ENCODE data around the gene C4orf50.

The C4orf50 gene

DNA sequence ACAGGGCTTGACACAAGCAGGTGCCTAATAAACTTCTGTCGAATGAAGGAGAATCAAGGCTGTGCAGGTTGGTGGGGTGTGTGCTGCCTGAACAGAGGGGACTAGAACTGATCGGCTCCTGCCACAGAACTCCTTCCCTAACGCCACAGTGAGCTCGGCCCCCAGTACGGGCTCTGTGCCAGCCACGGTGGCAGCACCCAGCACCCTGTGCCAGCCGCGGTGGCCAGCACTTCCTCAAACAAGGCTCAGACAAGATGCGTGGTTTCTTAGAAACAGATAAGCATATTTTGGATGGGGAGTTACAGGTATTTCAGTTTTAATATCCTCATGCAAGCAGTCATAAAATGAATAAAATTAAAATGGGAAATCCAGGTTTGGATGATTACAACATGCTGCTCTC, 26.0 kb upstream of the C4orf50 start:
- no peaks in the 10 kb centered on the region for H3K4me1 ChIP-seq (ENCODE audit: insufficient read depth, low read length, poor library complexity, severe bottlenecking)
- H3K79me2 ChIP-seq (ENCODE audit: insufficient read depth, low read length) = no peaks in the 10 kb centered on the region
- H3K9ac ChIP-seq (ENCODE audit: low read depth, low read length, poor library complexity, severe bottlenecking) = no peak overlapping the region
- no peaks in the 10 kb centered on the region for H3K36me3 ChIP-seq (ENCODE audit: insufficient read depth, low read length)
- H3F3A ChIP-seq (ENCODE audit: low read depth) = no peaks in the 10 kb centered on the region
- H3K9me2 ChIP-seq (replicated peaks; ENCODE audit: low read depth, low read length) = no peaks in the 10 kb centered on the region
- no peaks in the 10 kb centered on the region for H4K20me1 ChIP-seq (ENCODE audit: insufficient read depth, low read length, poor library complexity, severe bottlenecking)
- H3K9me3 ChIP-seq (ENCODE audit: insufficient read depth, low read depth, low read length) = no peaks in the 10 kb centered on the region
- no peak overlapping the region for H2AFZ ChIP-seq (ENCODE audit: low read length)
- TF ChIP-seq EZH2phosphoT487 (IDR thresholded peaks at IDR 0.05; ENCODE audit: borderline replicate concordance) = no peak
- TF ChIP-seq, protein P1, sequence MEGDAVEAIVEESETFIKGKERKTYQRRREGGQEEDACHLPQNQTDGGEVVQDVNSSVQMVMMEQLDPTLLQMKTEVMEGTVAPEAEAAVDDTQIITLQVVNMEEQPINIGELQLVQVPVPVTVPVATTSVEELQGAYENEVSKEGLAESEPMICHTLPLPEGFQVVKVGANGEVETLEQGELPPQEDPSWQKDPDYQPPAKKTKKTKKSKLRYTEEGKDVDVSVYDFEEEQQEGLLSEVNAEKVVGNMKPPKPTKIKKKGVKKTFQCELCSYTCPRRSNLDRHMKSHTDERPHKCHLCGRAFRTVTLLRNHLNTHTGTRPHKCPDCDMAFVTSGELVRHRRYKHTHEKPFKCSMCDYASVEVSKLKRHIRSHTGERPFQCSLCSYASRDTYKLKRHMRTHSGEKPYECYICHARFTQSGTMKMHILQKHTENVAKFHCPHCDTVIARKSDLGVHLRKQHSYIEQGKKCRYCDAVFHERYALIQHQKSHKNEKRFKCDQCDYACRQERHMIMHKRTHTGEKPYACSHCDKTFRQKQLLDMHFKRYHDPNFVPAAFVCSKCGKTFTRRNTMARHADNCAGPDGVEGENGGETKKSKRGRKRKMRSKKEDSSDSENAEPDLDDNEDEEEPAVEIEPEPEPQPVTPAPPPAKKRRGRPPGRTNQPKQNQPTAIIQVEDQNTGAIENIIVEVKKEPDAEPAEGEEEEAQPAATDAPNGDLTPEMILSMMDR (conservative IDR thresholded peaks at IDR 0.05; ENCODE audit: low read length) = no peak
- no peaks in the 10 kb centered on the region for H3K27me3 ChIP-seq (ENCODE audit: insufficient read depth, low read length, poor library complexity, severe bottlenecking)
- no peak overlapping the region for H3K4me2 ChIP-seq (ENCODE audit: low read depth, low read length, poor library complexity, severe bottlenecking)
- H3K4me3 ChIP-seq (ENCODE audit: low read length, poor library complexity, severe bottlenecking) = no peak overlapping the region

DNA sequence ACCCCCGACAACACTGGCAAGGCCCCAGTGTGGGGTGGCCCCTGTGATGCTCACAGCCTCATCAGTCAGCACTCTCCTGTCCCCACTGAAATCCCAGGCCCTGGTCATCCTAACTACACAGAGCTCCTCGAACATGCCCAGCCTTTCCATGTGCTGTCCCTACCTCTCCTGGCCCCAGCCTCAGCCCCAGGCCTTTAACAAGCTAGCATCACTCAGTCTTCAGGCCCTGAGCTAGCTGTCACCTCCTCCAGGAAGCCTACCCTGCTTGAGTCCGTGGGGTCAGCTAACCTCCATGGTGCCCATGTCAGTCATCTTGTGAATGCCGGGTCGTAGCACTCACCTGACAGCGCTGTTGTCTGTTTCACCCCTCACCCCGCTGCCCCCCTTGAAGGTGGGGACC, 25.6 kb upstream of the C4orf50 start:
- H3K27me3 ChIP-seq (ENCODE audit: insufficient read depth, low read length, poor library complexity, severe bottlenecking) = no peaks in the 10 kb centered on the region
- H3K36me3 ChIP-seq (ENCODE audit: insufficient read depth, low read length) = no peaks in the 10 kb centered on the region
- no peaks in the 10 kb centered on the region for H3K79me2 ChIP-seq (ENCODE audit: insufficient read depth, low read length)
- H3K4me2 ChIP-seq (ENCODE audit: low read depth, low read length, poor library complexity, severe bottlenecking) = no peak overlapping the region
- H4K20me1 ChIP-seq (ENCODE audit: insufficient read depth, low read length, poor library complexity, severe bottlenecking) = no peaks in the 10 kb centered on the region
- H3K4me3 ChIP-seq (ENCODE audit: low read length, poor library complexity, severe bottlenecking) = no peak overlapping the region
- TF ChIP-seq, protein P1 (conservative IDR thresholded peaks at IDR 0.05; ENCODE audit: low read length) = no peak
- no peaks in the 10 kb centered on the region for H3F3A ChIP-seq (ENCODE audit: low read depth)
- H3K9ac ChIP-seq (ENCODE audit: low read depth, low read length, poor library complexity, severe bottlenecking) = no peak overlapping the region
- H3K9me2 ChIP-seq (replicated peaks; ENCODE audit: low read depth, low read length) = no peaks in the 10 kb centered on the region
- no peak overlapping the region for H2AFZ ChIP-seq (ENCODE audit: low read length)
- H3K4me1 ChIP-seq (ENCODE audit: insufficient read depth, low read length, poor library complexity, severe bottlenecking) = no peaks in the 10 kb centered on the region
- no peaks in the 10 kb centered on the region for H3K9me3 ChIP-seq (ENCODE audit: insufficient read depth, low read depth, low read length)

DNA sequence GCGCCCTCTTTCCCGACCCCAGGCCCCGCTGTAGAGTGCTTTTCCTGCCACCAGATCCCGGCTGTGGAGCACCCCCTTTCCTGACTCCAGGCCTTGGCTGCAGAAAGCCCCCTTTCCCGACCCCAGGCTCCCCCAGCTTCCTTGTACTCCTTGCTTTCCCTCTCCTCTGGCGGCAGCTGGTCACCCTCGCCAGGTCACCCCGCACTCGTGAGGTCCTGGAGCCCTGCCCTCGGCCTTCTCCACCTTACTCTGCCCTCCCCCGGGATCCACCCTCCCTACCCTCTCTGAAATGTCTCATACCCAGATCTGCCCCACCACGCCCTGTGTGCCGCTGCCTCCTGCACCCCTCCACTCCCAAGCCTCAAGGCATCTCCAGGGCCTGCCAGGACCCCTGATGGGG, 25.0 kb upstream of the C4orf50 start:
- H3K4me1 ChIP-seq (ENCODE audit: insufficient read depth, low read length, poor library complexity, severe bottlenecking) = no peaks in the 10 kb centered on the region
- no peak for TF ChIP-seq EZH2phosphoT487 (IDR thresholded peaks at IDR 0.05; ENCODE audit: borderline replicate concordance)
- TF ChIP-seq, protein P1 (conservative IDR thresholded peaks at IDR 0.05; ENCODE audit: low read length) = no peak
- H3K4me3 ChIP-seq (ENCODE audit: low read length, poor library complexity, severe bottlenecking) = no peak overlapping the region
- H3F3A ChIP-seq (ENCODE audit: low read depth) = no peaks in the 10 kb centered on the region
- no peak overlapping the region for H3K9ac ChIP-seq (ENCODE audit: low read depth, low read length, poor library complexity, severe bottlenecking)
- H3K27me3 ChIP-seq (ENCODE audit: insufficient read depth, low read length, poor library complexity, severe bottlenecking) = no peaks in the 10 kb centered on the region
- no peaks in the 10 kb centered on the region for H4K20me1 ChIP-seq (ENCODE audit: insufficient read depth, low read length, poor library complexity, severe bottlenecking)
- no peaks in the 10 kb centered on the region for H3K9me2 ChIP-seq (replicated peaks; ENCODE audit: low read depth, low read length)
- no peak overlapping the region for H3K4me2 ChIP-seq (ENCODE audit: low read depth, low read length, poor library complexity, severe bottlenecking)
- no peaks in the 10 kb centered on the region for H3K79me2 ChIP-seq (ENCODE audit: insufficient read depth, low read length)
- H2AFZ ChIP-seq (ENCODE audit: low read length) = no peak overlapping the region
- no peaks in the 10 kb centered on the region for H3K9me3 ChIP-seq (ENCODE audit: insufficient read depth, low read depth, low read length)
- H3K36me3 ChIP-seq (ENCODE audit: insufficient read depth, low read length) = no peaks in the 10 kb centered on the region

Measured in Loucy (cell line).